Measurements from ENCODE around the gene P4HB.
A peak's percentile ranks its signal among the peaks of the same experiment; 100 is the strongest.

Gene P4HB

DNA sequence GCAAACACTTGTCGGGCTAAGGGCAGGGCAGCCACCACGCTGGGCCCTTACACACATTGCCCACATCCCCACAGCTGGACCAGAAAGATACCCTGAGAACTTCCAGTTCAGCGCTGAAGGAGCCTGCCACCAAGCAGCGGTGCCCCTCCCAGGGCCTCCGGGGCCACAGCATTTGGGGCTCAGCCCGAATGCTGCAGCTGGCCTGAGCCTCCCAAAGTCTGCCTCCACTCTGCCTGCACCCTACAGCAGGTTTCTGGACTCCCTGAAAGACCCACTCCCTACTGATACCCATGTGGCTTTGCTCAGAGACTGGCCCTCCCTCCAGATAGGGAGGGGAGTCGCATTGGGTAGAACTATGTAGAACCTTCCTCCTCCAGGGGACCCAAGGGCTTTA is 28.8 kb downstream of the P4HB start:
- no peak for TF ChIP-seq CTCF (IDR thresholded peaks at IDR 0.05; ENCODE audit: low read depth, low read length)

GRCh38 chr17:81829858-81830257 is 30.5 kb downstream of the P4HB start:
- no peak for TF ChIP-seq CTCF (IDR thresholded peaks at IDR 0.05; ENCODE audit: low read depth, low read length)
- no peak overlapping the region for H3K4me3 ChIP-seq (ENCODE audit: low read depth, low read length)

More for the DNA sequence above, 28.8 kb downstream of the P4HB start:
- peak overlapping the region; percentile 81 for H3K4me3 ChIP-seq (ENCODE audit: low read depth, low read length)

- TF ChIP-seq CTCF (IDR thresholded peaks at IDR 0.05; ENCODE audit: low read depth, low read length), result no peak
Measured at GRCh38 chr17:81828656-81829055, 31.7 kb downstream of the P4HB start.

DNA sequence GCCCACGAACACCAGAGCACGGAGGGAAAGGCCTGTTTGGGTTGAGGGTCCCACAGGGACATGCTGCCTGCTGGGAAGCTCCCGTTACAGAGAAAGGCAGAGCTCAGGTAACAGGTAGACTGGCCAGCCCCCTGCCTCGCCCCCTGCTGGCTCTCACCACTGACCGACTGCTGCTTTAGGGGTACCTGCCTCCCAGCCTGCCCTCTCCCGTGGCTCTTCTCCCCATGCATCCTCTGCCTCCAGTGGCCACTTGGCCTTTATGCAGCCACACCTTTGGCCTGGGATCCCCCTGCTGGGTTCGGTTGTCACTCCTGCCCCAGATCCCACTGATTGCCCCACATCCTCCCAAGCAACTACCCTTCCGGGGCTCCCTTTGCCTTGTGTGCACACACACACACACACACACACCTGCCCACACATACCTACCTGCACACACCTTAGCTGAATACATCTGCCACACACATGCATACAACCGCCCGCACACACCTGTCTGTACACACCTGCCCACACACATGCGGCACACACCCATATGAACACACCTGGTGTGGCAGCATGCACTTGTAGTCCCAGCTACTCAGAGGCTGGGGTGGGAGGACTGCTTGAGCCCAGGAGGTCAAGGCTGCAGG is 34.4 kb downstream of the P4HB start:
- no peak overlapping the region for H3K4me3 ChIP-seq (ENCODE audit: low read depth, low read length)
- TF ChIP-seq CTCF (IDR thresholded peaks at IDR 0.05; ENCODE audit: low read depth, low read length), result no peak

More at GRCh38 chr17:81828656-81829055, 31.7 kb downstream of the P4HB start:
- H3K4me3 ChIP-seq (ENCODE audit: low read depth, low read length), result no peak overlapping the region

DNA sequence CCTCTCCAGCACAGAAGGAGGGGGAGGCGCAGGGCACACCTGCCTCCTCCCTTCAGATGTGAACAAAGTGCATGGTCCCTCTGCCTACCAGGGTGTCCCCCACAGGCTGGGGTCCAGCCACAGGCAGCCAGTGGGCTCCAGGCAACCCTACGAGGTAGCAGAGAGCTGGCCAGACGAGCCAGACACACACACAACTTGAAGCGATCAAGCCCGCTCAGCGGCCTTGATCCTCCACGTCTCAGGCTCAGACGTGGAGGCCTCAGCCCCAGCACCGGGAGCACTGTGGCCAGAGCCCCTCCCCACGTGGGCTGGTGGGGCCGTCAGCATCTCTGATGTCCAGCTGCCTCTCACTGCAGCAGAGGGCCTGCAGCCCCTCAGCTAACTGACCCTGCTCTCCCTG is 35.7 kb downstream of the P4HB start:
- H3K4me3 ChIP-seq (ENCODE audit: low read depth, low read length), result no peak overlapping the region

GRCh38 chr17:81823820-81824550 is 36.4 kb downstream of the P4HB start:
- H3K4me3 ChIP-seq (ENCODE audit: low read depth, low read length), result no peak overlapping the region
- no peak for TF ChIP-seq CTCF (IDR thresholded peaks at IDR 0.05; ENCODE audit: low read depth, low read length)

More for the DNA sequence above, 35.7 kb downstream of the P4HB start:
- no peak for TF ChIP-seq CTCF (IDR thresholded peaks at IDR 0.05; ENCODE audit: low read depth, low read length)
